Body of pancreas (tissue), 4 donors: ENCODE results near the gene MRPL49. TPM values are rescaled to one million over a fixed set of nuclear protein-coding genes. Genes with fewer than 3 reads are reported as not detected.

Experiments used
- ATAC-seq: fragments of 150-250 bp; one replicate; pipeline ENCODE4 v1.9.1; 2016
- DNase-seq, 4 donors: peaks; one replicate each; pipeline ENCODE4 v3.0.0-alpha.2; 2019
- H3K27ac ChIP-seq, 4 donors: fragments of 200-600 bp; sonication (generic); 1 replicate in 3 of 4; 2 replicates in 1 of 4; pipeline versions ENCODE4 v1.5.1 to v1.6.1; 2016 to 2019; ENCODE audit warnings: mild to moderate bottlenecking in 1 of 4, mixed read lengths in 1 of 4, moderate library complexity in 1 of 4
- H3K27me3 ChIP-seq, 2 donors: fragments of 200-600 bp; sonication (generic); one replicate each; pipeline ENCODE4 v1.6.0; 2016; ENCODE audit warnings: mild to moderate bottlenecking in 1 of 2
- H3K36me3 ChIP-seq, 2 donors: fragments of 200-600 bp; sonication (generic); replicated peaks in 1 of 2; 2 replicates each; pipeline ENCODE4 v1.5.1; 2016; ENCODE audit warnings: low read depth in 2 of 2; ENCODE audit not compliant: insufficient read depth in 1 of 2
- H3K4me1 ChIP-seq: fragments of 200-600 bp; sonication (generic); one replicate; pipeline ENCODE4 v1.6.0; 2016
- H3K4me3 ChIP-seq, 2 donors: fragments of 200-600 bp; sonication (generic); 1 replicate in 1 of 2; 2 replicates in 1 of 2; pipeline ENCODE4 v1.5.1; 2016 to 2019
- H3K9me3 ChIP-seq, 3 donors: fragments of 200-600 bp; sonication (generic); 1 replicate in 2 of 3; 2 replicates in 1 of 3; pipeline ENCODE4 v1.5.1; 2016
- POLR2A ChIP-seq, 3 donors: fragments of 450-650 bp; IDR thresholded peaks; one replicate each; pipeline ENCODE4 v1.6.1; 2016; ENCODE audit warnings: antibody characterized with exemption in 3 of 3, mild to moderate bottlenecking in 2 of 3
- WGBS, 2 donors: methylation state at CpG; one replicate each; pipeline ENCODE4 v1.1.5; 2017; 5-methylcytosine and 5-hydroxymethylcytosine counted together
- intact Hi-C: fragments of 100-400 bp; cut with DNase I; formaldehyde crosslinking; loops from one replicate; pipeline ENCODE4 v1.15.1; 2023
- total RNA-seq, 2 donors: library from RNA; depleted of rRNA; stranded (reverse); fragments of >200 nt; gene quantifications; one replicate each; pipeline ENCODE4 v1.1.0, GENCODE V29; 2016
- TF ChIP-seq, protein P1 (sequence below), 7 experiments: fragments of 450-650 bp in 4 of 7; fragments of 200-600 bp in 3 of 7; sonication (generic) in 3 of 7; IDR thresholded peaks; one replicate each; pipeline ENCODE4 v1.5.1; 2016 to 2019; ENCODE audit warnings: antibody characterized with exemption in 7 of 7

MRPL49 gene
- total RNA-seq, 2 donors from 2014 or later, result 34.2 to 35.6 TPM

DNA sequence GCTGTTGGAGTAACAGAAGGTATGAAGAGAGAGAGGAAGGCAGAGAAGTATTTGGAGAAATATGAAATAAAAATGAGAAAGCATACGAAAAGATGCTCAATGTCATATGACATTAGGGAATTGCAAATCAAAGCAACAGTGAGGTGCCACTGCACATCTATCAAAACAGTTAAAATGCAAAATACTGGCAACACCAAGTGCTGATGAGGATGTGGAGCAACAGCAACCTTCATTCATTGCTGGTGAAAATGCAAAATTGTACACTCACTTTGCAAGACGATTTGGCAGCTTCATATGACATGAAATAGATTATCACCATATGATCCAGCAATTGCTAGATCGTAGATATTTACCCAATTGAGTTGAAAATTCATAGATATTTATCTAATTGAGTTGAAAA lies 38.5 kb downstream of the MRPL49 start:
- no peaks in the 10 kb centered on the region for H3K9me3 ChIP-seq
- H3K27me3 ChIP-seq, result no peaks in the 10 kb centered on the region
- no peaks in the 10 kb centered on the region for H3K36me3 ChIP-seq
- H3K4me3 ChIP-seq, result no peak overlapping the region
- intact Hi-C loops, result no loop called here
- H3K27ac ChIP-seq, result no peak overlapping the region
- WGBS, 2 donors, result 67 to 68% methylated on average over 3 of the region's 3 CpGs
- DNase-seq (no peak), ATAC-seq (no peak)
- peaks cover 4% of the 10 kb centered on the region for H3K4me1 ChIP-seq
- no peak for TF ChIP-seq POLR2A (IDR thresholded peaks at IDR 0.05)
- TF ChIP-seq, protein P1, sequence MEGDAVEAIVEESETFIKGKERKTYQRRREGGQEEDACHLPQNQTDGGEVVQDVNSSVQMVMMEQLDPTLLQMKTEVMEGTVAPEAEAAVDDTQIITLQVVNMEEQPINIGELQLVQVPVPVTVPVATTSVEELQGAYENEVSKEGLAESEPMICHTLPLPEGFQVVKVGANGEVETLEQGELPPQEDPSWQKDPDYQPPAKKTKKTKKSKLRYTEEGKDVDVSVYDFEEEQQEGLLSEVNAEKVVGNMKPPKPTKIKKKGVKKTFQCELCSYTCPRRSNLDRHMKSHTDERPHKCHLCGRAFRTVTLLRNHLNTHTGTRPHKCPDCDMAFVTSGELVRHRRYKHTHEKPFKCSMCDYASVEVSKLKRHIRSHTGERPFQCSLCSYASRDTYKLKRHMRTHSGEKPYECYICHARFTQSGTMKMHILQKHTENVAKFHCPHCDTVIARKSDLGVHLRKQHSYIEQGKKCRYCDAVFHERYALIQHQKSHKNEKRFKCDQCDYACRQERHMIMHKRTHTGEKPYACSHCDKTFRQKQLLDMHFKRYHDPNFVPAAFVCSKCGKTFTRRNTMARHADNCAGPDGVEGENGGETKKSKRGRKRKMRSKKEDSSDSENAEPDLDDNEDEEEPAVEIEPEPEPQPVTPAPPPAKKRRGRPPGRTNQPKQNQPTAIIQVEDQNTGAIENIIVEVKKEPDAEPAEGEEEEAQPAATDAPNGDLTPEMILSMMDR (IDR thresholded peaks at IDR 0.05), result no peak

DNA sequence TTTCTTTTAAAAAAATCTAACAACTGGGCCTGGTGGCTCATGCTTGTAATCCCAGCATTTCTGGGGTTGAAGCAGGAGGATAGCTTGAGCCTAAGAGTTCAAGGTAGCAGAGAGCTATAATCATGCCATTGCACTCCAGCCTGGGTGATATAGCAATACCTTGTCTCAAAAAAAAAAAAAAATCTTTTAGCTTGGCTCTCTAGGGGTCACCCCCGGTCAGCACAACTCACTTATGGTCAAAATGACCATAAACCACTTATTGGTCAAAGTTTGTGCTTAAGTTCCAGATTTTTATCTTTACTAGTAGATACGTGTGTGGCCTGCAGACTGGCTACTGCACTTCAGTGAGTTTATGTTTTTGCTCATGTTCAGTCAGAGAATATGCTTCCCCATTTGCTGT lies 41.6 kb downstream of the MRPL49 start:
- Histone ChIP-seq H3K9me3 (no peaks in the 10 kb centered on the region), H3K27ac (no peak overlapping the region), H3K36me3 (no peaks in the 10 kb centered on the region), H3K27me3 (no peaks in the 10 kb centered on the region), H3K4me1 (peaks cover 9% of the 10 kb centered on the region), H3K4me3 (no peak overlapping the region)
- ATAC-seq (no peak), DNase-seq (no peak)
- TF ChIP-seq, protein P1 (IDR thresholded peaks at IDR 0.05), result no peak
- TF ChIP-seq POLR2A (IDR thresholded peaks at IDR 0.05), result no peak
- intact Hi-C loops, result no loop called here
- WGBS, 2 donors, result 82% methylated on average over 2 of the region's 2 CpGs

DNA sequence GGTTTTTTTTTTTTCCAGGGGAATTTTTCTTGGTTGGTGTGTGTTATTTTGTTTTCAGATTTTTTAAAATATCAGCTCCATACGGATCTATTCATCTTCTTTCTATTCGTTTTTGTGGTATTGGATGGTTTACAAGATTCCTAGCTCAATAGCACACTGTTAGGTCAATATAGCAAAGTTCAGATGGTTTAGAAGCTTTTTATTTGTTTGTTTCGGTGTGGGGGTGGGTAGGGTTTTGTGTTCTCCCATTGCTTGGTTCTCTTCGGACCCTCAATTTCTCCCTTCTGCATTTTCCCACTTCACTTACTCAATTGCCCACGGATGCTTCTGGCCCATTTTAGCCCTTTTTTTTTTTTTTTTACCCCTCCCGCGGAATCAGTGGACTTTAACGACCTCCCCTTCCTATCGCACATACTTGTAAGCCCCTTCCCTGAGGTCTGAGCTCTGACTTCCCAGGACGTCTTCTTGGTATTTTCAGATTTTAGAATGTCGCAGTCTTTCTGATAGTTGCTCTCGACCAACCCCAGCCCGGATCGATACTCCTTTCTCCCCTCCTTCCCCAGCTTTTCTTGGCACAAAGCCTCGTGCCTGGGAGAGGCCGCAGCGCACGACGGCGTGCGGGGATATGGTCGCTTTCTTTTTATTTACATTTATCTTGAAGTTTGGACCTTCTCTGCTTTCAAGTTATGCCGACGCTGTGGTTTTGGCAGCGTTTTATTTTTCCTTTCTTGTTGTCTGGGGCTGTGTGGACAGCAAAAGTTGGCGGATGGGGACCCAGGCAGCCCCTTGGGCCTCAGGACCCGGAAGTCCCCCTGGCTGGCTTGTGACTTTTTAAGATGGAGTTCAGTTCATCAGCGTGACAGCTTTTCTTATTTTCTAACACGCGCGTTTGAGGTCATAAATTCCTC lies 43.5 kb downstream of the MRPL49 start:
- peaks cover 9% of the 10 kb centered on the region for H3K4me1 ChIP-seq
- no peak overlapping the region for H3K4me3 ChIP-seq
- H3K9me3 ChIP-seq, result no peaks in the 10 kb centered on the region
- TF ChIP-seq, protein P1 (IDR thresholded peaks at IDR 0.05), result no peak
- TF ChIP-seq POLR2A (IDR thresholded peaks at IDR 0.05), result no peak
- no peaks in the 10 kb centered on the region for H3K27me3 ChIP-seq
- peak; percentile 53 for ATAC-seq
- intact Hi-C loops, result no loop called here
- H3K36me3 ChIP-seq, result no peaks in the 10 kb centered on the region
- DNase-seq, result peak in 3 of 4 donors; percentile 28 to 39 (median 33)
- WGBS, 2 donors, result 30 to 39% methylated on average over 31 of the region's 31 CpGs
- peak overlapping the region in 3 of 4 donors; percentile 25 to 43 (median 33) for H3K27ac ChIP-seq

DNA sequence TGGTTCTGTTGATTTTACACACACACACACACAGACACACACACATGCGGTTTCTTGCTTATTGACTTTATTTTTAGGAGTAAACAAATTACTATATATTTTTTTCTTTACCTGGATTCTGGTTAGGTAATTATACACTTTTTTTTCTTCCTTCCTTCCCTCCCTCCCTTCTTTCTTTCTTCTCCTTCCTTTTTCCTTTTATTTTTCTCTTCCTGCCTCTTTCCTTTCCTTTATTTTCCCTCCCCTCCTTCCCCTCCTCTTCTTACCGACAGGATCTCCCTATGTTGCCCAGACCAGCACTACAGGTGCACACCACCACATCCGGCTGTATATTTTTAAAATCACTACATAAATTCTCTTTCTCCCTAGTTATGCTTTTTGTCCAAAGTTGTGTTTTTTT lies 44.8 kb downstream of the MRPL49 start:
- TF ChIP-seq, protein P1 (IDR thresholded peaks at IDR 0.05), result no peak
- no peak for TF ChIP-seq POLR2A (IDR thresholded peaks at IDR 0.05)
- H3K4me3 ChIP-seq, result no peak overlapping the region
- ATAC-seq (no peak), DNase-seq (no peak)
- H3K27me3 ChIP-seq, result no peaks in the 10 kb centered on the region
- 71% methylated on average over 3 of the region's 3 CpGs for WGBS, 2 donors
- no peaks in the 10 kb centered on the region for H3K36me3 ChIP-seq
- H3K27ac ChIP-seq, result no peak overlapping the region
- intact Hi-C loops, result no loop called here
- H3K4me1 ChIP-seq, result peaks cover 9% of the 10 kb centered on the region
- no peaks in the 10 kb centered on the region for H3K9me3 ChIP-seq
